B cell (primary cell): ENCODE measurements around the gene CALHM3. TPM values are rescaled to one million over a fixed set of nuclear protein-coding genes. Genes with fewer than 3 reads are reported as not detected.

Experiments
- ATAC-seq: fragments of 200-7000 bp; cut with Tn5 transposase; one replicate; pipeline ENCODE4 v1.10.0; 2021; ENCODE audit warnings: low read depth, mild to moderate bottlenecking, moderate number of reproducible peaks, moderate library complexity
- CTCF ChIA-PET: fragments of 350-600 bp; sonication (Branson Sonifier 250); formaldehyde crosslinking; loops from one replicate; lab custom pipeline; 2021; ENCODE audit warnings: antibody characterized with exemption, inconsistent platforms; lab: Charles Lee
- POLR2A ChIA-PET: fragments of 350-600 bp; sonication (Branson Sonifier 250); formaldehyde crosslinking; loops from one replicate; lab custom pipeline; 2021; ENCODE audit warnings: antibody characterized with exemption; lab: Charles Lee
- DNase-seq: peaks from one replicate; pipeline ENCODE4 v3.0.0; 2013
- H2AFZ ChIP-seq: 2 replicates; pipeline ENCODE4 v1.6.1; 2012; ENCODE audit warnings: mild to moderate bottlenecking, low read depth, low read length; ENCODE audit not compliant: insufficient read depth, poor library complexity, severe bottlenecking
- H3K27ac ChIP-seq, 2 donors: 1 replicate in 1 of 2; 2 replicates in 1 of 2; pipeline ENCODE4 v1.5.1; 2012 to 2013; ENCODE audit warnings: low read length in 2 of 2, mild to moderate bottlenecking in 2 of 2, moderate library complexity in 1 of 2
- H3K27me3 ChIP-seq, 4 experiments: fragments of 200-600 bp in 1 of 4; sonication (generic) in 1 of 4; replicated peaks in 1 of 4; 1 replicate in 2 of 4; 2 replicates in 2 of 4; pipeline versions ENCODE4 v1.6.1 to v1.7.0; 2013 to 2016; ENCODE audit warnings: low read length in 3 of 4, mild to moderate bottlenecking in 2 of 4, mixed read lengths in 1 of 4, moderate library complexity in 1 of 4; ENCODE audit not compliant: insufficient read depth in 4 of 4, control insufficient read depth in 3 of 4; ENCODE audit errors: control extremely low read depth in 1 of 4
- H3K36me3 ChIP-seq, 2 experiments: replicated peaks in 1 of 2; 1 replicate in 1 of 2; 2 replicates in 1 of 2; pipeline versions ENCODE4 v1.6.1 to v1.7.1; 2013; ENCODE audit warnings: low read length in 1 of 2; ENCODE audit not compliant: insufficient read depth in 2 of 2, control insufficient read depth in 1 of 2; ENCODE audit errors: control extremely low read depth in 1 of 2, extremely low read depth in 1 of 2
- H3K4me1 ChIP-seq, 2 donors: fragments of 200-600 bp in 1 of 2; sonication (generic) in 1 of 2; 1 replicate in 1 of 2; 2 replicates in 1 of 2; pipeline versions ENCODE4 v1.5.1 to v1.6.1; 2013 to 2017; ENCODE audit warnings: low read length in 2 of 2; ENCODE audit not compliant: control insufficient read depth in 2 of 2, insufficient read depth in 2 of 2
- H3K4me2 ChIP-seq: replicated peaks from 2 replicates; pipeline ENCODE3; 2012; ENCODE audit warnings: mild to moderate bottlenecking, low read depth, low read length; ENCODE audit not compliant: poor library complexity, severe bottlenecking
- H3K4me3 ChIP-seq, 5 experiments: fragments of 200-600 bp in 1 of 5; sonication (generic) in 1 of 5; 1 replicate in 3 of 5; 2 replicates in 2 of 5; pipeline versions ENCODE4 v1.5.1 to v1.7.0; 2011 to 2016; ENCODE audit warnings: low read length in 4 of 5, mild to moderate bottlenecking in 4 of 5, low read depth in 2 of 5, control low read depth in 1 of 5, moderate library complexity in 1 of 5; ENCODE audit not compliant: insufficient read depth in 1 of 5; ENCODE audit errors: control extremely low read depth in 1 of 5, extremely low read depth in 1 of 5
- H3K79me2 ChIP-seq: fragments of 200-600 bp; sonication (generic); one replicate; pipeline ENCODE4 v1.6.0; 2016; ENCODE audit warnings: low read length; ENCODE audit not compliant: control insufficient read depth, insufficient read depth
- H3K9ac ChIP-seq: fragments of 200-600 bp; sonication (generic); 2 replicates; pipeline ENCODE4 v1.6.1; 2017; ENCODE audit warnings: mild to moderate bottlenecking, low read length, moderate library complexity
- H3K9me3 ChIP-seq, 3 donors: one replicate each; pipeline versions ENCODE4 v1.6.1 to v1.7.1; 2013; ENCODE audit warnings: low read length in 2 of 3; ENCODE audit not compliant: control insufficient read depth in 2 of 3, insufficient read depth in 1 of 3; ENCODE audit errors: control extremely low read depth in 1 of 3
- H4K20me1 ChIP-seq: 2 replicates; pipeline ENCODE4 v1.6.0; 2012; ENCODE audit warnings: mild to moderate bottlenecking, low read length; ENCODE audit not compliant: insufficient read depth, control insufficient read depth, poor library complexity, severe bottlenecking
- H3K27ac Mint-ChIP-seq: one replicate; pipeline ENCODE4 v1.8.0; 2021; ENCODE audit warnings: mixed read lengths
- H3K27me3 Mint-ChIP-seq: one replicate; pipeline ENCODE4 v1.8.0; 2021; ENCODE audit warnings: mixed read lengths
- H3K4me1 Mint-ChIP-seq: one replicate; pipeline ENCODE4 v1.8.0; 2021; ENCODE audit warnings: mixed read lengths
- H3K4me3 Mint-ChIP-seq: one replicate; pipeline ENCODE4 v1.8.0; 2021; ENCODE audit warnings: mixed read lengths
- H3K9me3 Mint-ChIP-seq: one replicate; pipeline ENCODE4 v1.8.0; 2022; ENCODE audit warnings: mixed read lengths; ENCODE audit not compliant: insufficient read depth
- CTCF ChIP-seq: fragments of 200-600 bp; IDR thresholded peaks from one replicate; pipeline ENCODE4 v1.8.0; 2022; ENCODE audit warnings: antibody characterized with exemption, mild to moderate bottlenecking
- EZH2 ChIP-seq: IDR thresholded peaks from 2 replicates; pipeline ENCODE4 v1.6.1; 2012; ENCODE audit warnings: borderline replicate concordance, low read depth, mild to moderate bottlenecking, moderate library complexity, low read length; ENCODE audit not compliant: insufficient read depth, poor library complexity, severe bottlenecking
- WGBS: methylation state at CpG from one replicate; pipeline ENCODE4 v1.1.5; 2013; ENCODE audit warnings: missing lambda C conversion rate; ENCODE audit not compliant: insufficient coverage; 5-methylcytosine and 5-hydroxymethylcytosine counted together
- intact Hi-C: fragments of 100-400 bp; cut with micrococcal nuclease; formaldehyde crosslinking; loops from one replicate; pipeline ENCODE4 v1.10.0; 2022
- polyA plus RNA-seq: library from polyadenylated mRNA; depleted of rRNA; stranded (reverse); fragments of >200 nt; gene quantifications from 2 replicates; pipeline ENCODE4 v1.2.3, GENCODE V29; 2012
- total RNA-seq, 2 donors: library from RNA; stranded (reverse); fragments of 120-200 nt in 1 of 2; gene quantifications; 1 replicate in 1 of 2; 2 replicates in 1 of 2; pipeline versions ENCODE4 v1.2.3 to v1.2.4, GENCODE V29; 2013 to 2022

CALHM3 gene
- total and polyA plus RNA-seq, 2 donors (not counting 1 experiment from before 2014, with no cell fraction given), result not detected

- peaks cover 5% of the 10 kb centered on the region for H3K27me3 Mint-ChIP-seq
- no peaks in the 10 kb centered on the region for H3K9me3 Mint-ChIP-seq
- Histone ChIP-seq H3K36me3 (no peaks in the 10 kb centered on the region), H3K79me2 (no peaks in the 10 kb centered on the region), H3K27ac (no peak overlapping the region), H4K20me1 (no peaks in the 10 kb centered on the region), H3K9me3 (no peaks in the 10 kb centered on the region), H3K4me1 (peaks cover 0 to 7% of the 10 kb centered on the region in 2 donors), H3K4me2 (no peak overlapping the region), H3K4me3 (no peak overlapping the region), H3K27me3 (no peaks in the 10 kb centered on the region), H3K9ac (no peak overlapping the region), H2AFZ (no peak overlapping the region)
- ChIA-PET POLR2A (no interaction called here), CTCF (no interaction called here)
- ATAC-seq (no peak), DNase-seq (no peak)
- H3K4me3 Mint-ChIP-seq, result no peak overlapping the region
- intact Hi-C loops, result no loop called here
- no peak for TF ChIP-seq CTCF
- TF ChIP-seq EZH2, result no peak
- WGBS, result no CpG with 5 or more reads among the region's 5 CpGs
- peaks cover 8% of the 10 kb centered on the region for H3K4me1 Mint-ChIP-seq
- no peak overlapping the region for H3K27ac Mint-ChIP-seq
Measured at GRCh38 chr10:103514244-103514643, 35.2 kb upstream of the CALHM3 start.

GRCh38 chr10:103513380-103514060 is 34.5 kb upstream of the CALHM3 start:
- no peak overlapping the region for H3K4me3 ChIP-seq
- no peak overlapping the region for H3K27ac ChIP-seq
- no peaks in the 10 kb centered on the region for H3K9me3 ChIP-seq
- 95% methylated on average over 6 of the region's 8 CpGs for WGBS
- POLR2A ChIA-PET, result no interaction called here
- Mint-ChIP-seq H3K27ac (no peak overlapping the region), H3K4me3 (no peak overlapping the region), H3K9me3 (no peaks in the 10 kb centered on the region), H3K4me1 (peaks cover 8% of the 10 kb centered on the region), H3K27me3 (peaks cover 6% of the 10 kb centered on the region)
- TF ChIP-seq CTCF (no peak), EZH2 (no peak)
- H2AFZ ChIP-seq, result no peak overlapping the region
- ATAC-seq, result no peak
- H3K4me1 ChIP-seq, result peaks cover 0 to 7% of the 10 kb centered on the region in 2 donors
- no peaks in the 10 kb centered on the region for H4K20me1 ChIP-seq
- no peaks in the 10 kb centered on the region for H3K27me3 ChIP-seq
- H3K9ac ChIP-seq, result no peak overlapping the region
- no peaks in the 10 kb centered on the region for H3K36me3 ChIP-seq
- H3K4me2 ChIP-seq, result no peak overlapping the region
- DNase-seq, result no peak
- intact Hi-C loops, result no loop called here
- CTCF ChIA-PET, result no interaction called here
- H3K79me2 ChIP-seq, result no peaks in the 10 kb centered on the region
